Skeletal muscle cell (primary cell): ENCODE measurements around the gene TLX2.
"Not testable (repeated sequence)": the region's sequence is repeated elsewhere in the genome, so short reads cannot be mapped to it uniquely, and the experiment has no call there.

Experiments
- DNase-seq: peaks from one replicate; pipeline ENCODE4 v3.0.0-alpha.2; 2010; ENCODE audit warnings: low read depth
- H3K4me3 ChIP-seq: 2 replicates; pipeline ENCODE4 v1.5.1; 2011; ENCODE audit warnings: low read depth, mild to moderate bottlenecking, control low read depth, low read length, moderate library complexity

Gene TLX2

DNA sequence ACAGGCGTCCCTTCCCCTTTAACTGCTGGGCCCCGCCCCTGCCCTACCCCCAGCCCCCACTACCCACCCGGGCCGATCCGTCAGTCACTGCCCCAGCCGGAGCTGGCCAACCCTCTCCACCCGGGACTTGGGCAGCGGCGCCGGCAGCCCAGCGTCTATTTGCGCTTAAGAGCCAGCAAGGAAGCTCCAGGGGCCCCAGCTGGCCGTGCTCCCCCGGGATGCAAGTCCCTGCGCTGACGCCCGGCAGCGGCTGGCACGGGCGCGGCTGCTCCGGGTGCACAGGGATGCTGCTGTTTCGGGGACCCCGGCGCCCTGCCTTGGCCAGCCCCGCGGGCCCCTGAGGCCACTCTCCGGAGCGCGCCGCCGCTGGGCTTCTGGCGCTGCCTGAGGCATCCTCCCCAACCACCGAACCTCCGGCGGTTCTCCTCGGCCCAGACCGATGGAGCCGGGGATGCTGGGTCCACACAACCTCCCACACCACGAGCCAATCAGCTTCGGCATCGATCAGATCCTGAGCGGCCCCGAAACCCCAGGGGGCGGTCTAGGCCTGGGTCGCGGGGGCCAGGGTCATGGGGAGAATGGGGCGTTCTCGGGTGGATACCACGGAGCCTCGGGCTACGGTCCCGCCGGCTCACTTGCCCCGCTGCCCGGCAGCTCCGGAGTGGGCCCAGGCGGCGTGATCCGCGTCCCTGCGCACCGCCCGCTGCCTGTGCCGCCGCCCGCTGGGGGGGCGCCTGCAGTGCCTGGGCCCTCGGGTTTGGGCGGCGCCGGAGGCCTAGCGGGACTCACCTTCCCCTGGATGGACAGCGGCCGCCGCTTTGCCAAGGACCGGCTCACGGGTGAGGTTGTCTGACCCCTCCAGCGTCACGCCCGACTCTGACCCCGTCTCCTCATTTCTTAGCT is at the start of gene TLX2:
Gene TLX2 (plus strand): TSS at position 83 of the 903 bp plus-strand sequence. CDS start 357 bp downstream, at position 440.
- DNase-seq: no peak
- H3K4me3 ChIP-seq: no peak within 1 kb of the TSS

DNA sequence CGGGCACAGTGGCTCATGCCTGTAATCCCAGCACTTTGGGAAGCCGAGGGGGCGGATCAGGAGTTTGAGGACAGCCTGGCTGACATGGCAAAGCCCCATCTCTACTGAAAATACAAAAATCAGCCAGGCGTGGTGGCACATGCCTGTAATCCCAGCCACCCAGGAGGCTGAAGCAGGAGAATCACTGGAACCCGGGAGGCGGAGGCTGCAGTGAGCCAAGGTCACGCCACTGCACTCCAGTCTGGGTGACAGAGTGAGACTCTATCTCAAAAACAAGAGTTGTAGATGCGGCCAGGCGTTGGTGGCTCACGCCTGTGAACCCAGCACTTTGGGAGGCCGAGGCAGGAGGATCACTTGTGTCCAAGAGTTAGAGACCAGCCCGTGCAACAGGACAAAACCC is 43.5 kb upstream of the TLX2 start:
- DNase-seq, H3K4me3 ChIP-seq: not testable (repeated sequence)

DNA sequence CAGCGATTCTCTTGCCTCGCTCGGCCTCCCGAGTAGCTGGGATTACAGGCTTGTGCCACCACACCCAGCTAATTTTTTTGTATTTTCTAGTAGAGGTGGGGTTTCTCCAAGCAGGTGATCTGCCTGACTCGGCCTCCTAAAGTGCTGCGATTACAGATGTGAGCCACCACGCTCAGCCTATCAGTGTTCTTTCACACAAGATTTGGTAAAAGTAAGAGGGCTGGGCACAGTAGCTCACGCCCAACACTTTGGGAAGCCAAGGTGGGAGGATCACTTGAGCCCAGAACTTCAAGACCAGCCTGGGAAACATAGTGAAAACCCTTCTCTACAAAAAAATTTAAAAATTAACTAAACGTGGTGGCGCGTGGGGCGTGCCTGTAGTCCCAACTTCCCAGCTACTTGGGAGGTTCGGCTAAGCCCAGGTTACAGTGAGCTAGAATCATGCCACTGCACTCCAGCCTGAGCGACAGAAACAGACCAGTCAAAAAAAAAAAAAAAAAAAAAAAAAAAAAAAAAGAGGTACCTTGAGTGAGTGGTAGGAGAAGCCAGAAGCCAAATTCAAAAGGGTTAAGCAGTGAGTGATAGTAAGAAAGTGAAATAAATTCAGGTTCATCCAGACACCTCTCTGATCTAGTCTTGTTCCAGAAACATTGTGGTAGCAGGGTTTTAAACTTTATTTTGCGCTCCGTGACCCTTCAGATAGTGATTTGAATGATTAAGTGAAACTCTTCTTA is 42.8 kb upstream of the TLX2 start:
- DNase-seq: no peak
- peak overlapping the region; percentile 83 for H3K4me3 ChIP-seq

DNA sequence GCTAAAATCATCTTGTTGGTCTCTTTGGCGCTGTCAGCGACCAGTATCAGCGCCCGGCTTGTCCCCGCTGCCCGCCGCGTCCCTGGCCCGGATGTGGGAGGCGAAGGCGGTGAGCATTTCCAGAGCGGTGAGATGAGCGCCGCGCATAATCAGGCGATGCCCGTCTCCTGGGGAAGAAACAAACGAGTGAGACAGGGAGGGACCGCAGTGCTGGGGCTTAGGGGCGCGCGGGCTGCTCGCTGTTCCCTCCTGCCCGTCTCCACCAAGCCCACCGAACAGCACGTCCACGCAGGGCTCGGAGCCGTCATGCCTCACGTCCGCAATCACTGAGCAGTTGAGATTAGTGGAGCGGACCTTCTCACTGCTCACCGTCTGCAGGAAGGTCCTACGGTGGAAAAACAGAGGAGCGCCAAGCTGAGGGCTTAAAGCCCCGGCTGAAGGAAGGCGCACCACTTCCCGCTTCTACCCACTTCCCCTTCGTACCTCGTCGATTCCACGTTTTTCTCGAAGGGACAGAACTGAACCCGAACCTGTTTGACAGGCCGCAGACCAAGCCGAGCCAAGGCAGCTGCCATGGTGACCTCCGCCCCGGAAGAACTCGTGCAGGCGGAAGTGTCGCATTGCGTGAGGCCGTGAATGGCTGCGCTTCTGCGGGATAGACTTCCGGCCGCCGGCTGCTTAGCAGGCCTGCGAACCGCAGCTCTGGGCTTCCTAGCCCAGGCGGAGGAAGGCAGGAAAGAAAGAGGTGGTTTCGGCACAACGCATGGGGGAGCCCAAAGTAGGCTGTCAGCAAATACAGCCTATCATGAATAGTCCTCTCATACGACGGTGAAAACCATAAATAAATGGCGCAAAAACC is 41.9 kb upstream of the TLX2 start, which contains the start of gene MRPL53:
Gene MRPL53 (minus strand): TSS at position 595 of the 859 bp plus-strand sequence. CDS start 20 bp downstream, at position 575.
- DNase-seq: peak; percentile 84
- peak within 1 kb of the TSS; percentile 83 for H3K4me3 ChIP-seq

DNA sequence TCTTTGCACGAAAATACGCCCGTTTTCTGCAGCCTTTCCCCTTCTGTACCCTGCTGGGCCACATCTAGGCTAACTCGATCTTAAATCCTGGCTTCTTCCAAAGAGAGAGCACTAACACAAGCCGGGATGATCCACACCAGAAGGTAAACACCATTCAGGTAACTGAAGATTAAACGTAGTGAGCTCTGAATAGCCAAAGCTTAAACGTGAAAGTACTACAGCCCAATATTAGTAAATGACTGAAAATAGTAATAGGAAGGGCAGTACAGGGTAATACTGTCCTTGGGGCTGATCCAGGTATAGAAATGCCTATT is 41.3 kb upstream of the TLX2 start:
- no peak for DNase-seq
- H3K4me3 ChIP-seq: peak overlapping the region; percentile 83

DNA sequence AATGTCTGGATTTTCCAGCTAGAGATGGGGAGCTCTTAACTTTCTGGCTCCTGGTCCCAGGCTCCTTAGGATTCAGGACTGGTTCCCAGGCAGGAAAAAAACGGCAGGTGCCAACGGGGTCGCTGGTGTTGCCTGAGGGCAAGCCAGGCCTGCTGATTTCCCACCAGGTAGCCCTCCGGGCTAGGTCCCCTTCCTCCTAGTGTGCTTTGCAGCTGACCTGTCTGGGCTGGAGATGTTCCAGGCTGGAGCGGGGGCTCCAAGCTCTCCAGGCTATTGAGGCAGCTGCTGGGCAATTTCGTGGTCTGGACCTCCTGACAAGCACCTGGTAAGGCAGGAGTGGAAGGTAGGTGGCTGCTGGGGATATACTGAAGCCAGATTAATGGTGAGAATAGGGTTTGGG is 39.8 kb upstream of the TLX2 start:
- no peak for DNase-seq
- no peak overlapping the region for H3K4me3 ChIP-seq

DNA sequence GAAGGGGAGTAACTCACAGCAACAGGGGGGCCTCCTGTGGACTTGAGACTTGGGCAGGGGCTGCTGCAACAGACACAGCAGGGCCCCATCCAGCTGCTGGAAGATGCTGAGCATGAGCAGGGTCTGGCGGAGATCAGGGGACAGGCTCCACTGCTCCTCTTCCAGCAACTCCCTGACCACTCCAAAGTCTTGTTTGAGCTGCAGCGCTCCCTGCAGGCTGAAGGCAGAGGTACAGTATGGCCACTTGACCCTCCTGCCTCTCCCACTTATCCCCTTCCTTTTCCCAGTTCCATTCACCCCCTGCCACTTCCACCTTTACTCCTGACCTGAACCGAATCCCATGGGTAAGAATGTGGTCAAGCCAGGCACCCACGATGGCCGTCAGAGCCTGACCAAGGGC is 39.4 kb upstream of the TLX2 start:
- no peak overlapping the region for H3K4me3 ChIP-seq
- DNase-seq: no peak

DNA sequence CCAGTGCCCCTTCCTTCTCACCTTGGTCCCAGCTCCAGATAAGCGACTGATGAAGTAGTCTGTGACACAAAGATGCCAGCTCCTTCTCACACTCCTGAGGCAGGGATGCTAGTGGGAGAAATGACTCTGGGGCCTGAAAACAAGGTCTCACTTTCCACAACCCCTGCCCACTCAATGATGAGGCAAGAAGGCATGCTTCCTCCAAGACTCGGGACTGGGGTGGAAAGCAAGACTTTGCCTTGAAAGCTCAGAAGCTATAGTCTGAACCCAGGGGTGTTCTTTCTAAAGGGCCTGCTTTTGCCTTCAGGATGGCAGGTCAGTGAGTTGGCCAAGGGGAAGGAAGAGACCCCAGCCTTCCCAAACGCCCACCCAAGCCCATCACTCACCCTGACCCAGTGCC is 32.8 kb upstream of the TLX2 start:
- no peak for DNase-seq

DNA sequence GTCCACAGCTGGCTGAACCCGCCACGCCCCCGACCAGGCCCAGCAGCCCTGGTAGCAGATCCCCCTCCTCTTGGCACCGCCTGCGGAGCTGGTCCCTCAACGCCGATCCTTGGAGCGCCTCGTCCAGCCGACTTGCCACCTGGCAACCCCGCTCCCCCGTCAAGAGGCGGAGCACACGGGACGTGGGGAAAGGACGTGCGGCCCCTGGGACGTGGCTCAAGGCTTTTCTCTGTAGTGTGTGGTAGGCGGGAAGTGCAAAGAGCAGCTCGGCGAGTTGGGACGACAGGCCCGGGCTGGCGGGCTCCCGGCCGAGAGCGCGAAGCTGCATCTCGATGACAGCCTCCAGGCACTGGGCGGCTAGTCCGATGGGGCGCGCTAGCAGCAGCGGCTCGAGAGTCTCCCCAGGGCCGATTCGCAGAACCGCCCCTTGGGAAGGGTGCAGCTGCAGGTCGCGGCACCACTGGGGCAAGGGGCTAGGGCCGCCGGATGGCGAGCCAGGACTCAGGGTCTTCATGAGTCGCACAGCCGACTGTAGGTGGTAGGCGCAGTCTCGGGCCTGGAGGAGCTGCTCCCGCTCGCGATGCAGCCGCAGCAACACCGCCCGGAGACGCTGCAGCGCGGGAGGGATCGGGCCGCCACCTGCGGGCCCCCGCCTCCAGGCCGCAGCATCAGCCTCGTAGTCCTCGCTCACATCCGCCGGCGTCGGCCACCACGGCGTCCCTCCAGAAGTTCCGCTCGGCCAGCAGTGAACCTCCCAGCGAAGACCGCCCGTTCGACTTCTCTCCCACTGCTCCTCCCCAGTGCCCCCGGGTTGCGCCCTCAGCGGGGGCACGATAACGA is 32.1 kb upstream of the TLX2 start:
- DNase-seq: no peak
- peak overlapping the region; percentile 90 for H3K4me3 ChIP-seq

More for the DNA sequence above, 32.8 kb upstream of the TLX2 start:
- H3K4me3 ChIP-seq: peak overlapping the region; percentile 90

DNA sequence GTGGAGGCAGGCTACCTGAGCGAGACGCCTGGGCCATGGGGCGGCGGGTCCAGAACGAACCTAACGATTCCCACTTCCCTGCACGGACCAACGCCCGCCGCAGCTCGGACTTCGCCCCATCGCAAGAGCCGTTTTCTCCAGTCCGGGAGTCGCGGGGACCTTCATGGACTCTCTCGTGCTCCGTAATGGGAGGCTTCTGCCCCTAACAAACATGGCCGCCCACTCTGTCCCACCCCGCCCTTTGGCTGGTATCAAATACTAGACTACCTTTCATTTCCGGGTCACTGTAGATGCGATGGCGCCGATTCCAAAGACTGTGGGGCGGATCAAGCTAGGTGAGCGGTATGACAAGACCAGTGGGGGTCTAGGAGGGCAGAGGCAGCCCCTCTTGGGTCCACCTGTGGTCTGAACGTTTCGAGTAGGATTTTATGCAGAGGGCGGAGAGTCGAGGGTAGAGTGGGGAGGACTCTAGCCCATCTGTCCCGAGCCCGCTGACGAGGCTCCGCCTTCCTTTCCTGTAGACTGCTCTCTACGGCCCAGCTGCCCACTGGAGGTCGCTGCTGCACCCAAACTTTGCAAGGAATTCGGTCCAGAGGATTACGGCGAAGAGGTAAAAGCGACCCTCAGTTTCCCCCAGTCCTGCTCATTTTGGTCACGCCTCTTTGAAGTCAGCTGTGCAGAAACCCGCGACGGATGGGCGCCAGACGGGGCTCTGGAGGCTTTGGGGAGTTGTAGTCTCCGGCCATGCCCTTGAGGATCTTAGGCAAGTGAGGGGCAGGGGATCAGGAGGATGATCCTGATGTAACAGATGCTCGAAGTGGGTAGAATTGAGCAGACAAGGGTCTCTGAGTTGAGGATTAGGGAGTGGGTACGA is 31.2 kb upstream of the TLX2 start, which contains the start of the genes CCDC142 and TTC31:
Gene CCDC142 (minus strand): TSS at position 198 of the 874 bp plus-strand sequence. CDS start 161 bp downstream, at position 37.
Gene TTC31 (plus strand): TSS at position 281 of the 874 bp plus-strand sequence. CDS start 15 bp downstream, at position 296.
- DNase-seq: peak; percentile 75
- peak within 1 kb of the TSS; percentile 90 for H3K4me3 ChIP-seq

DNA sequence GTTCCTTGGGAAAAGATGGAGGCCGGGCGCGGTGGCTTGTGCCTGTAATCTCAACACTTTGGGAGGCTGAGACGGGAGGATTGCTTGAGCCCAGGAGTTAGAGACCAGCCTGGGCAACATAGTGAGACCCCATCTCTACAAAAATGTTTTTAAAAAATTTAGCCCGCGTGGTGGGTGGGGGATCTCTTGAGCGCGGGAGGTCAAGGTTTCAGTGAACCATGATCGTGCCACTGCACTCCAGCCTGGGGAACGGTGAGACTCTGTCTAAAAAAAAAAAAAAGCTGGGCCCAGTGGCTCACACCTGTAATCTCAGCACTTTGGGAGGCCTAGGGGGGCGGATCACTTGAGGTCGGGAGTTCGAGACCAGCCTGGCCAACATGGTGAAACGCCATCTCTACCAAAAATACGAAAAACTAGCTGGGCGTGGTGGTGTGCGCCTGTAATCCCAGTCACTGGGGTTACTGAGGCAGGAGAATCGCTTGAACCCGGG is 30.5 kb upstream of the TLX2 start:
- peak overlapping the region; percentile 90 for H3K4me3 ChIP-seq
- DNase-seq: not testable (repeated sequence)

DNA sequence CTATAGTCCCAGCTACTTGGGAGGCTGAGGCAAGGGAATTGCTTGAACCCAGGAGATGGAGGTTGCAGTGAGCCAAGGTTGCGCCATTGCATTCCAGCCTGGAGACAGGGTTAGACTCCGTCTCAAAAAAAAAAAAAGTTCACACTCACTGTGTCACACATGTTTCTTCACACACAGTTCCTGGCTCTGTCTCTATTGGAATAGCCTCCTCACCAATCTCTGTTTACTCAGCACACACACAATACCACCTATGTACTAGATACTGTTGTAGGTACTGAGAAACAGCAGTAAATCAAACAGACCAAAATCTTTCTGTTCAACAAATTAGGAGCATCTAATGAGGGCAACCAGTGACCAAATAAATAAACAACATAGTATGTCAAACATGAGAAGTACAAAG is 28.1 kb upstream of the TLX2 start:
- no peak for DNase-seq
- no peak overlapping the region for H3K4me3 ChIP-seq

DNA sequence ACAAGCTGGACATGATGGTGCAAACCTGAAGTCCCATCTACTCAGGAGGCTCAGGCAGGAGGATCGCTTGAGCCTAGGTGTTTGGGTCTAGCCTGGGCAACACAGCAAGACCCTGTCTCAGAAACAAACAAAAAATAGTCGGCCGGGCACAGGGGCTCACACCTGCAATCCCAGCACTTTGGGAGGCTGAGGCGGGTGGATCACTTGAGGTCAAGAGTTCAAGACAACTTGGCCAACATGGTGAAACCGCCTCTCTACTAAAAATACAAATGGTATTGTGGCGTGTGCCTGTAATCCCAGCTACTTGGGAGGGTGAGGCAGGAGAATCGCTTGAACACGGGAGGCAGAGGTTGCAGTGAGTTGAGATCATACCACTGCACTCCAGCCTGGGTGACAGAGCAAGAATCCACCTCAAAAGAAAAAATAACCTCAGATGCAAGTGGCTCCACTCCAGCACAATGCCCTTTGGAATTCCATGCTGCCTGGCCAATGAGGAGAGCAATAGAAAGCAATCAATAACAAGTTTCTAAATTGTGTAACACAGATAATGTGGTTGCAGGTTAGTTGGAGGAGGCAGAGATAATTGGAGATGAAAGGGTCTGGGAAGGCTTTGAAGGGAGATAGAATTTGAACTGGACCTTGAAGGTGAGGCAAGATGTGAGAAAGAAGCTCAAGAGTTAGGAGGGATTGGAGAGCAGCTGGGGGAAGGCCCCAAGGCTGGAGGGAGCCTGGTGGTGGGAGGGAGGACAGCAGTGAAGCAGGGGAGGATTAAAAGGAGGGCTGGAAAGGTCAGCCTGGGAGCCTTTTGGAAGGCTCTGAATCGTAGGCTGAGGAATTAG is 25.4 kb upstream of the TLX2 start:
- no peak for DNase-seq
- no peak overlapping the region for H3K4me3 ChIP-seq

DNA sequence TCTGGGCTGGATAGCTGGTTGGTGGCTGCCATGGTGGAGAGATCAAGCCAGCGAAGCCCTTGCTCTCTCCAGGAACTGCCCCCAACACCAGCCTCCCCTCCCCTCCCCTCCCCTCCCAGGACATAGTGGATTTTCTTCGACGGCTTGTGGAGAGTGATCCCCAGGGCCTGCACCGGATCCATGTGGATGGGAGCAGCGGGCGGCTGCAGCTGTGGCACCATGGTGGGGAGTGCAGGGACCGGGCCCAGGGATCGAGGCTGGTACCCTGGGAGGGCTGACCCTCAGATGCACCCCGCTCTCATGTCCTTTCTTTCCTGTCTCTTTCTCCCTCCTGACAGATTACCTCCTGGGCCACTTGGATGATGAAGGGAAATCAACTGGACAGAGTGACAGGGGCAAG is 24.3 kb upstream of the TLX2 start:
- H3K4me3 ChIP-seq: no peak overlapping the region
- DNase-seq: no peak

DNA sequence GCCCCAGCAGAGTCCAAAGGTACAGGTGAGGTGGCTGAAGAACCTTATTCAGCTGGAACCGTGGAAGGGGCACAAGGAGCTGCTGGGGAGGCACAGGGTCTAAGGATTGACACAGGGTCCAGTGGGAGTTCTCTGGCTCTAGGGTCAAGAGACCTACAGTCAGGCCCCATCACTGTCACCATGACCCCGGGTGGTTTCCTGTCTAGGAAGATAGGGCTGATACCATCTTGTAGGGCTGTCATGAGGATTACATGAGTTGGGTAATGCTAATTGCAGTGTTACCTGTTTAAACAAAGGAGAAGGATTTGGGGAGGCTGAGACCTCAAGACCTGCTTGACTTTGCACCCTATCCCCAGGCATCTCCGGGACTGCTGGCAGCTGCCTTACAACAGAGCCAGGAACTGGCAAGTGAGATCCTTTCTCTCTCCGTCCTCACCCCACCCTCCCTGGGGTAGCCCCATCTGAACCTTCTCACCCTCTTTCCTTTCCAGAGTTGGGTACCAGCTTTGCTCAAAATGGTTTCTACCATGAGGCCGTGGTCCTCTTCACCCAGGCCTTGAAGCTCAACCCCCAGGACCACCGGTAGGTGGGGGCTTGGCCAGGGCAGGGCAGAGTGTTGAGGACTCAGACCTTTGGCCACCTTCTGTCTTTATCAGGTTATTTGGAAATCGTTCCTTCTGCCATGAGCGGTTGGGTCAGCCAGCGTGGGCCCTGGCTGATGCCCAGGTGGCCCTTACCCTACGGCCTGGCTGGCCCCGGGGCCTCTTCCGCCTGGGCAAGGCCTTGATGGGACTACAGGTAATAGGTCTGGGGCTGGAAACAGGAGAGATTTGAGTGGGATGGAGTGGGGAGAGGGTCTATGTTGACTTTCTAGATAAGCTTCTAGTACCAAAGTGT is 22.4 kb upstream of the TLX2 start:
- DNase-seq: no peak
- no peak overlapping the region for H3K4me3 ChIP-seq

DNA sequence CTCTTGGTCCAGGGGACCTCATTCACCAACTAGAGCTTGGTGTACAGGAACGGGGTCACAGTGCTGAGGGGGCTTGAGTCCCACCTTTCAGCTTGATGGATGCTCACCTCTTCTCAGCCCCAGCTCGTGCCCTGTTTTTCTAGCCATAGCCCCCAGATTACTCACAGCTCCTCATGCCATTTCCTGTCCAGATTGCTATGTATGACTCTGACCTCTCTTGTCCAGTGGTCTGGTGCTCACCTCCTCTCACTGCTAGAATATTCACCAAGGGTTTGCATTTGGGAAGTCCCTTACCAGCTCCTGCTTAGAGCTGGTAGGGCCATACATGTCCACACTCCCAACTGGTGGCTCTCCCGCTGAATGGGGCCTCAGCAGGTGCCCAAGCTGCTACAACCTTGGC is 20.7 kb upstream of the TLX2 start:
- no peak overlapping the region for H3K4me3 ChIP-seq
- DNase-seq: no peak
